HepG2 (cell line): ENCODE results near the gene ATP5F1E. TPM values are rescaled to one million over a fixed set of nuclear protein-coding genes. Genes with fewer than 3 reads are reported as not detected.

Source experiments
- ARID3A ChIP-seq: IDR thresholded peaks from 2 replicates; pipeline ENCODE4 v1.6.1; 2012; ENCODE audit warnings: low read depth, low read length, improper control_type of control experiment
- EED ChIP-seq: sonication (generic); formaldehyde crosslinking; IDR thresholded peaks from 2 replicates; pipeline ENCODE4 v1.5.0; 2020; ENCODE audit warnings: mild to moderate bottlenecking, missing genetic modification reagents
- ERF ChIP-seq: IDR thresholded peaks from 2 replicates; pipeline ENCODE4 v1.6.1; 2018; ENCODE audit warnings: missing biosample characterization, missing genetic modification reagents
- HMG20B ChIP-seq: conservative IDR thresholded peaks from 2 replicates; pipeline ENCODE4 v1.6.1; 2016; ENCODE audit warnings: missing genetic modification reagents, missing compliant biosample characterization
- JARID2 ChIP-seq: sonication (generic); formaldehyde crosslinking; IDR thresholded peaks from 2 replicates; pipeline ENCODE4 v1.8.1; 2023; ENCODE audit warnings: missing genetic modification reagents, inconsistent platforms; ENCODE audit not compliant: insufficient replicate concordance
- NFKB2 ChIP-seq: sonication (generic); formaldehyde crosslinking; IDR thresholded peaks from 2 replicates; pipeline ENCODE4 v1.4.0; 2020; ENCODE audit warnings: missing genetic modification reagents, borderline replicate concordance
- NR2F1 ChIP-seq, 2 experiments: fragments of 450-650 bp in 1 of 2; formaldehyde crosslinking in 1 of 2; IDR thresholded peaks; 2 replicates each; pipeline versions ENCODE4 v1.5.0 to v1.6.1; 2016 to 2020; ENCODE audit warnings: mild to moderate bottlenecking in 1 of 2, missing compliant biosample characterization in 1 of 2, missing genetic modification reagents in 1 of 2, moderate library complexity in 1 of 2
- RAD21 ChIP-seq: fragments of 450-650 bp; formaldehyde crosslinking; IDR thresholded peaks from 2 replicates; pipeline ENCODE4 v1.5.0; 2020; ENCODE audit warnings: mild to moderate bottlenecking
- ZBTB49 ChIP-seq: sonication (generic); formaldehyde crosslinking; IDR thresholded peaks from 2 replicates; pipeline ENCODE4 v1.4.0; 2020; ENCODE audit warnings: missing genetic modification reagents, borderline replicate concordance
- ZBTB7A ChIP-seq: sonication (generic); formaldehyde crosslinking; IDR thresholded peaks from 2 replicates; pipeline ENCODE4 v1.8.0; 2022; ENCODE audit warnings: mild to moderate bottlenecking, missing genetic modification reagents
- ZFP62 ChIP-seq: sonication (generic); formaldehyde crosslinking; IDR thresholded peaks from 2 replicates; pipeline ENCODE4 v1.4.0; 2020; ENCODE audit warnings: missing genetic modification reagents
- ZIK1 ChIP-seq: sonication (generic); formaldehyde crosslinking; IDR thresholded peaks from 2 replicates; pipeline ENCODE4 v1.5.0; 2020; ENCODE audit warnings: mild to moderate bottlenecking, low read depth, missing genetic modification reagents, borderline replicate concordance
- ZNF12 ChIP-seq: sonication (generic); formaldehyde crosslinking; IDR thresholded peaks from 2 replicates; pipeline ENCODE4 v1.5.0; 2020; ENCODE audit warnings: missing genetic modification reagents
- ZNF224 ChIP-seq: sonication (generic); formaldehyde crosslinking; IDR thresholded peaks from 2 replicates; pipeline ENCODE4 v1.5.0; 2020; ENCODE audit warnings: mild to moderate bottlenecking, missing genetic modification reagents
- ZNF333 ChIP-seq: sonication (generic); formaldehyde crosslinking; IDR thresholded peaks from 2 replicates; pipeline ENCODE4 v1.4.0; 2020; ENCODE audit warnings: mild to moderate bottlenecking, missing genetic modification reagents, borderline replicate concordance
- ZNF496 ChIP-seq: sonication (generic); formaldehyde crosslinking; IDR thresholded peaks from 2 replicates; pipeline ENCODE4 v1.8.1; 2023; ENCODE audit warnings: mild to moderate bottlenecking, moderate library complexity, missing genetic modification reagents; ENCODE audit not compliant: insufficient replicate concordance
- ZNF546 ChIP-seq: sonication (generic); formaldehyde crosslinking; conservative IDR thresholded peaks from 2 replicates; pipeline ENCODE4 v1.8.1; 2023; ENCODE audit warnings: mild to moderate bottlenecking, missing genetic modification reagents
- ZNF598 ChIP-seq: sonication (generic); formaldehyde crosslinking; IDR thresholded peaks from 2 replicates; pipeline ENCODE4 v1.5.1; 2020; ENCODE audit warnings: mild to moderate bottlenecking, missing genetic modification reagents, borderline replicate concordance
- ZNF746 ChIP-seq: sonication (generic); formaldehyde crosslinking; IDR thresholded peaks from 2 replicates; pipeline ENCODE4 v1.8.0; 2022; ENCODE audit warnings: mild to moderate bottlenecking, missing genetic modification reagents
- ZSCAN12 ChIP-seq: sonication (generic); formaldehyde crosslinking; IDR thresholded peaks from 2 replicates; pipeline ENCODE4 v1.9.0; 2021; ENCODE audit warnings: mild to moderate bottlenecking, missing genetic modification reagents
- polyA plus RNA-seq, 8 experiments: library from polyadenylated mRNA; depleted of rRNA in 3 of 8; stranded (reverse) in 7 of 8; unstranded in 1 of 8; fragments of >200 nt; fragmentation: Illumina TruSeq in 4 of 8; extraction: Trizol in 4 of 8; gene quantifications; 2 replicates each; pipeline versions ENCODE4 v1.2.1 to v1.2.3, GENCODE V29; 2011 to 2016; ENCODE audit warnings: low read depth in 4 of 8, missing spikeins in 1 of 8, mixed read lengths in 1 of 8; ENCODE audit not compliant: insufficient read depth in 1 of 8
- total RNA-seq, 5 experiments: library from RNA; depleted of rRNA; stranded (reverse); fragments of >200 nt; fragmentation: Illumina TruSeq; extraction: Trizol; gene quantifications; 2 replicates each; pipeline ENCODE4 v1.2.3, GENCODE V29; 2016; ENCODE audit warnings: low read depth in 1 of 5
- TF ChIP-seq, protein P1 (sequence below): sonication (generic); formaldehyde crosslinking; IDR thresholded peaks from 2 replicates; pipeline ENCODE4 v1.4.0; 2020; ENCODE audit warnings: mild to moderate bottlenecking, missing genetic modification reagents

Gene ATP5F1E
- total and polyA plus RNA-seq, 2 of the 13 experiments (the other 11 are each of a cell fraction or from before 2014, with no cell fraction given), result 121 to 134 TPM

DNA sequence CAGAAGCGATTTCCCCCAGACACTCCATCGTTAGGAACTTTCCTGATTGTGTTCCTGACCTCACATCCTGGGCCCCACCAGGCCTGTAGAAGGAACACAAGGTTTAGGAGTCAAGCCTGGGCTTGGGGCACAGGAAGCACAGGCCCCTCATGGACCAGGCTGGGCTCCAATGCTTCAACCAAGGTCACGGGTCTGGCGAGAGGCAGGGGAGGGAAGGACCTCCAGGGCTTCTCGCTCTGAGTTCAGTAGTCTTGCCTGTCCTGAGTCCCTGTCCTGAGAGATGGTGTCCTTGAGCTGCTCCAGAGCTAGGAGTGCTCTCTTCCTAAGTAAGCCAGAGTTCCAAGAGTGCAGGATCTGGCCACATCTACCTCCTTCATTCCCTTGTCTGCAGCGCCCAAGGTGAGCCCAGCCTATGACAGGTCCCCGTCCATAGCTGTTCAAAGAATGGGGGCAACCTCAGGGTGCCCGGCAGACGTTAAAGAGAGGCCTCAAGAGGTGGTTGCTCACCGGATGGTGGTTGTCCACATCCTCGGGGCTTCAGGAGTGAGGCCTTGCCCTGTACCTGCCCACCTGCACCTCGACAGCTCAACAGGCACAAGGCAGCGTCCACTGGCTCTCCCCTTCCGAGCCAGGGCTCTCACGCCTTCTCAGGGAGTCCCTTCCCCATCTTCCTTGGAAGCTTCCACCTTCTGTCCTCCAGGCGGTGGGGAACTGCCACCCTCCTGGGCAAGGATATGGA is 14.5 kb downstream of the ATP5F1E start (continued):
- TF ChIP-seq ZNF746 (CRISPR knock-in tag), result no peak
- no peak for TF ChIP-seq ZNF333 (CRISPR knock-in tag)
- TF ChIP-seq, protein P1, sequence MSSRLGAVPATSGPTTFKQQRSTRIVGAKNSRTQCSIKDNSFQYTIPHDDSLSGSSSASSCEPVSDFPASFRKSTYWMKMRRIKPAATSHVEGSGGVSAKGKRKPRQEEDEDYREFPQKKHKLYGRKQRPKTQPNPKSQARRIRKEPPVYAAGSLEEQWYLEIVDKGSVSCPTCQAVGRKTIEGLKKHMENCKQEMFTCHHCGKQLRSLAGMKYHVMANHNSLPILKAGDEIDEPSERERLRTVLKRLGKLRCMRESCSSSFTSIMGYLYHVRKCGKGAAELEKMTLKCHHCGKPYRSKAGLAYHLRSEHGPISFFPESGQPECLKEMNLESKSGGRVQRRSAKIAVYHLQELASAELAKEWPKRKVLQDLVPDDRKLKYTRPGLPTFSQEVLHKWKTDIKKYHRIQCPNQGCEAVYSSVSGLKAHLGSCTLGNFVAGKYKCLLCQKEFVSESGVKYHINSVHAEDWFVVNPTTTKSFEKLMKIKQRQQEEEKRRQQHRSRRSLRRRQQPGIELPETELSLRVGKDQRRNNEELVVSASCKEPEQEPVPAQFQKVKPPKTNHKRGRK, result no peak
- 0 out of 2 replicates have a peak, but pooled peaks have one; percentile 22 for TF ChIP-seq ZNF546 (CRISPR knock-in tag)
- TF ChIP-seq ARID3A, result no peak
- TF ChIP-seq NR2F1 (CRISPR knock-in tag; IDR thresholded peaks at IDR 0.05), result no peak
- no peak for TF ChIP-seq ZFP62 (CRISPR knock-in tag)
- TF ChIP-seq ZBTB7A, result no peak; the same call in 1 of the 2 replicates
- no peak for TF ChIP-seq JARID2 (CRISPR knock-in tag)
- TF ChIP-seq ZIK1 (CRISPR knock-in tag), result peak; percentile 71; the same call in 1 of the 2 replicates
- TF ChIP-seq ZNF496 (CRISPR knock-in tag), result no peak
- TF ChIP-seq ERF, result no peak
- TF ChIP-seq ZBTB49 (CRISPR knock-in tag), result no peak
- no peak for TF ChIP-seq ZNF224 (CRISPR knock-in tag)
- no peak for TF ChIP-seq HMG20B (CRISPR knock-in tag)
- peak; percentile 78; the same call in 1 of the 2 replicates for TF ChIP-seq EED (CRISPR knock-in tag)
- TF ChIP-seq ZSCAN12 (CRISPR knock-in tag), result no peak
- TF ChIP-seq NFKB2 (CRISPR knock-in tag), result no peak
- peak; percentile 66; the same call in 1 of the 2 replicates for TF ChIP-seq ZNF598
- no peak for TF ChIP-seq RAD21 (CRISPR knock-in tag)
- no peak for TF ChIP-seq ZNF12 (CRISPR knock-in tag)
